HCT116 (cell line): ENCODE results near the gene NAPA. TPM values are rescaled to one million over a fixed set of nuclear protein-coding genes. Genes with fewer than 3 reads are reported as not detected.

Experiments used
- ATAC-seq: fragments of 200-7000 bp; cut with Tn5 transposase; 2 replicates; pipeline ENCODE4 v1.9.1; 2020; ENCODE audit warnings: mild to moderate bottlenecking, moderate library complexity
- BruUV-seq: library from RNA; stranded (reverse); fragments of 400-500 nt; replicated peaks from 2 replicates; lab custom pipeline; 2021; lab: Mats Ljungman, UMichigan
- CTCF ChIA-PET: fragments of 300-600 bp; sonication (Branson Sonifier 250); formaldehyde crosslinking; loops from one replicate; lab custom pipeline; 2021; ENCODE audit warnings: antibody characterized with exemption; lab: Charles Lee
- POLR2A ChIA-PET: fragments of 300-600, 350-600 bp; sonication (Branson Sonifier 250); formaldehyde crosslinking; loops from one replicate; lab custom pipeline; 2021; ENCODE audit warnings: antibody characterized with exemption; lab: Charles Lee
- RAD21 ChIA-PET, 2 experiments: fragments of 300-600 bp; sonication (Branson Sonifier 250); formaldehyde crosslinking; loops; one replicate each; lab custom pipeline; 2023; ENCODE audit warnings: low total read pairs in 2 of 2; ENCODE audit not compliant: uncharacterized antibody in 2 of 2, unreplicated experiment in 2 of 2, low non-redundant PET in 1 of 2; lab: Charles Lee
- DNase-seq: peaks from one replicate; pipeline ENCODE4 v3.0.0-alpha.2; 2010; ENCODE audit warnings: low read depth, low spot score
- H2AFZ ChIP-seq: fragments of 200-600 bp; shearing (Covaris generic), sonication (generic); 2 replicates; pipeline ENCODE4 v1.6.1; 2017; ENCODE audit warnings: low read depth, mixed run types, mixed read lengths, antibody characterized with exemption, low read length; ENCODE audit not compliant: poor library complexity, severe bottlenecking
- H3K27ac ChIP-seq: 2 replicates; pipeline ENCODE4 v1.5.1; 2012; ENCODE audit warnings: low read depth, low read length
- H3K27me3 ChIP-seq: fragments of 200-600 bp; sonication (generic); 2 replicates; pipeline ENCODE4 v1.6.1; 2016; ENCODE audit warnings: mixed run types, low read length, mixed read lengths; ENCODE audit not compliant: insufficient read depth
- H3K36me3 ChIP-seq, 2 experiments: fragments of 200-500 bp in 1 of 2; fragments of 200-600 bp in 1 of 2; sonication (Bioruptor generic) in 1 of 2; sonication (generic) in 1 of 2; 2 replicates each; pipeline versions ENCODE4 v1.5.1 to v1.6.1; 2014 to 2016; ENCODE audit warnings: low read length in 2 of 2, inconsistent platforms in 1 of 2, mixed read lengths in 1 of 2, mixed run types in 1 of 2; ENCODE audit not compliant: insufficient read depth in 2 of 2, control insufficient read depth in 1 of 2
- H3K4me1 ChIP-seq, 2 experiments: fragments of 200-600 bp in 1 of 2; sonication (generic) in 1 of 2; 2 replicates each; pipeline versions ENCODE4 v1.5.1 to v1.6.1; 2012 to 2017; ENCODE audit warnings: low read length in 2 of 2, inconsistent platforms in 1 of 2, mild to moderate bottlenecking in 1 of 2, mixed read lengths in 1 of 2, mixed run types in 1 of 2, moderate library complexity in 1 of 2; ENCODE audit not compliant: insufficient read depth in 2 of 2, control insufficient read depth in 1 of 2
- H3K4me2 ChIP-seq: fragments of 200-600 bp; sonication (generic); 2 replicates; pipeline ENCODE4 v1.6.1; 2017; ENCODE audit warnings: mixed run types, low read length, mixed read lengths
- H3K4me3 ChIP-seq, 2 experiments: fragments of 200-600 bp in 1 of 2; sonication (generic) in 1 of 2; replicated peaks in 1 of 2; 2 replicates each; pipeline ENCODE4 v1.5.1; 2011 to 2016; ENCODE audit warnings: low read length in 2 of 2, control low read depth in 1 of 2, low read depth in 1 of 2, mild to moderate bottlenecking in 1 of 2, mixed read lengths in 1 of 2, mixed run types in 1 of 2
- H3K79me2 ChIP-seq: fragments of 200-600 bp; sonication (generic); 2 replicates; pipeline ENCODE4 v1.6.1; 2017; ENCODE audit warnings: mild to moderate bottlenecking, mixed run types, low read length, moderate library complexity, mixed read lengths; ENCODE audit not compliant: insufficient read depth
- H3K9ac ChIP-seq: fragments of 200-600 bp; sonication (generic); 2 replicates; pipeline ENCODE4 v1.6.1; 2016; ENCODE audit warnings: low read length, mixed read lengths
- H3K9me2 ChIP-seq: fragments of 200-600 bp; sonication (generic), shearing (Covaris generic); 2 replicates; pipeline ENCODE4 v1.6.1; 2017; ENCODE audit warnings: mixed run types, mild to moderate bottlenecking, moderate library complexity; ENCODE audit not compliant: insufficient read depth
- H3K9me3 ChIP-seq, 2 experiments: fragments of 200-500 bp in 1 of 2; fragments of 200-600 bp in 1 of 2; sonication (Bioruptor generic) in 1 of 2; sonication (generic) in 1 of 2; 2 replicates each; pipeline ENCODE4 v1.6.1; 2014 to 2017; ENCODE audit warnings: low read length in 2 of 2, mixed read lengths in 2 of 2, inconsistent platforms in 1 of 2, low read depth in 1 of 2, mild to moderate bottlenecking in 1 of 2, mixed run types in 1 of 2, moderate library complexity in 1 of 2; ENCODE audit not compliant: control insufficient read depth in 1 of 2, insufficient read depth in 1 of 2
- H4K20me1 ChIP-seq: fragments of 200-600 bp; sonication (generic), shearing (Covaris generic); 2 replicates; pipeline ENCODE4 v1.6.1; 2017; ENCODE audit warnings: mixed run types, mild to moderate bottlenecking, moderate library complexity; ENCODE audit not compliant: insufficient read depth
- ATF3 ChIP-seq: IDR thresholded peaks from 2 replicates; pipeline ENCODE4 v1.6.1; 2012
- CBX3 ChIP-seq: IDR thresholded peaks from 2 replicates; pipeline ENCODE4 v1.6.1; 2012; ENCODE audit warnings: low read depth
- EZH2phosphoT487 ChIP-seq: fragments of 200-600 bp; IDR thresholded peaks from 2 replicates; pipeline ENCODE4 v1.6.1; 2018; ENCODE audit warnings: antibody characterized with exemption, borderline replicate concordance
- JUND ChIP-seq: IDR thresholded peaks from 2 replicates; pipeline ENCODE4 v1.6.1; 2012
- MAX ChIP-seq: IDR thresholded peaks from 2 replicates; pipeline ENCODE4 v1.6.1; 2012
- RAD21 ChIP-seq: IDR thresholded peaks from 2 replicates; pipeline ENCODE4 v1.6.1; 2012; ENCODE audit warnings: low read depth, mild to moderate bottlenecking
- SIN3A ChIP-seq: IDR thresholded peaks from 2 replicates; pipeline ENCODE4 v1.6.1; 2012; ENCODE audit warnings: low read depth
- SP1 ChIP-seq: IDR thresholded peaks from 2 replicates; pipeline ENCODE4 v1.6.1; 2012; ENCODE audit warnings: low read depth
- intact Hi-C: fragments of 100-400 bp; cut with micrococcal nuclease; formaldehyde crosslinking; loops from 2 replicates; pipeline ENCODE4 v1.10.0; 2022
- total RNA-seq: library from RNA; stranded (reverse); gene quantifications from one replicate; pipeline ENCODE4 v1.2.1, GENCODE V29; 2021; ENCODE audit not compliant: unreplicated experiment
- TF ChIP-seq, protein P1 (sequence below): IDR thresholded peaks from 2 replicates; pipeline ENCODE4 v1.6.1; 2012; ENCODE audit warnings: low read depth
- TF ChIP-seq, protein P2 (sequence below), 3 experiments: fragments of 200-600 bp in 1 of 3; sonication (generic) in 1 of 3; IDR thresholded peaks in 2 of 3; conservative IDR thresholded peaks in 1 of 3; 2 replicates each; pipeline ENCODE4 v1.5.1; 2012 to 2017; ENCODE audit warnings: low read depth in 2 of 3, low read length in 2 of 3, antibody characterized with exemption in 1 of 3, borderline replicate concordance in 1 of 3, control low read depth in 1 of 3, mild to moderate bottlenecking in 1 of 3, mixed read lengths in 1 of 3, mixed run types in 1 of 3, moderate library complexity in 1 of 3; ENCODE audit not compliant: insufficient read depth in 1 of 3

NAPA gene
- total RNA-seq, 1 experiment from 2014 or later = 58.8 TPM

DNA sequence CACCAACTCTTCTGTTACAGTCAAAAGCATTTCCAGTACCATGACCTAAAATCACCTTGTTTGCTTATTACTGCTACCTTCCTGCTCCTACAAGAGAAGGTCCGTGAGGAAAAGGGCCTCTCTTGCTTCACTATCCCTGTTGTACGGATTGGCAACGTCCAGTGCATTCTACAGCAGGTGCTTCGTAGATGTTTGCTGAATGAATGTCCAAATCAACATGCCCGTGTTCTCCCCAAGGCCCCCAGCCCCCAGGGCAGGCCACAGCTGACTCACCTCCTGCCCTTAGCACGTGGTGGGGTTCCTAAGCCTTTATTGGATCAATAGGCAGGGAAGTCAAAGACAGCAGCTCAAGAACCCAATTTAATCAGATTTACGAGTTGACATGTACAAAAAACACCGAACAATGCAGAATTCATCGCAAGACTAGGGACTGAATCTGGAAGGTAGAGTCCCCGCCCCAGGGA, 5.5 kb upstream of the NAPA start:
- no peaks in the 10 kb centered on the region for H3K79me2 ChIP-seq
- ChIA-PET CTCF (no interaction called here), RAD21 (no interaction called here), POLR2A (no interaction called here)
- no peaks in the 10 kb centered on the region for H3K27me3 ChIP-seq
- intact Hi-C loops = no loop called here
- H4K20me1 ChIP-seq = no peaks in the 10 kb centered on the region
- H3K4me1 ChIP-seq = peaks cover 5 to 9% of the 10 kb centered on the region in 2 experiments; a peak in 3 of 4 replicates
- no peak for TF ChIP-seq SP1
- TF ChIP-seq EZH2phosphoT487 = no peak
- TF ChIP-seq, protein P1, sequence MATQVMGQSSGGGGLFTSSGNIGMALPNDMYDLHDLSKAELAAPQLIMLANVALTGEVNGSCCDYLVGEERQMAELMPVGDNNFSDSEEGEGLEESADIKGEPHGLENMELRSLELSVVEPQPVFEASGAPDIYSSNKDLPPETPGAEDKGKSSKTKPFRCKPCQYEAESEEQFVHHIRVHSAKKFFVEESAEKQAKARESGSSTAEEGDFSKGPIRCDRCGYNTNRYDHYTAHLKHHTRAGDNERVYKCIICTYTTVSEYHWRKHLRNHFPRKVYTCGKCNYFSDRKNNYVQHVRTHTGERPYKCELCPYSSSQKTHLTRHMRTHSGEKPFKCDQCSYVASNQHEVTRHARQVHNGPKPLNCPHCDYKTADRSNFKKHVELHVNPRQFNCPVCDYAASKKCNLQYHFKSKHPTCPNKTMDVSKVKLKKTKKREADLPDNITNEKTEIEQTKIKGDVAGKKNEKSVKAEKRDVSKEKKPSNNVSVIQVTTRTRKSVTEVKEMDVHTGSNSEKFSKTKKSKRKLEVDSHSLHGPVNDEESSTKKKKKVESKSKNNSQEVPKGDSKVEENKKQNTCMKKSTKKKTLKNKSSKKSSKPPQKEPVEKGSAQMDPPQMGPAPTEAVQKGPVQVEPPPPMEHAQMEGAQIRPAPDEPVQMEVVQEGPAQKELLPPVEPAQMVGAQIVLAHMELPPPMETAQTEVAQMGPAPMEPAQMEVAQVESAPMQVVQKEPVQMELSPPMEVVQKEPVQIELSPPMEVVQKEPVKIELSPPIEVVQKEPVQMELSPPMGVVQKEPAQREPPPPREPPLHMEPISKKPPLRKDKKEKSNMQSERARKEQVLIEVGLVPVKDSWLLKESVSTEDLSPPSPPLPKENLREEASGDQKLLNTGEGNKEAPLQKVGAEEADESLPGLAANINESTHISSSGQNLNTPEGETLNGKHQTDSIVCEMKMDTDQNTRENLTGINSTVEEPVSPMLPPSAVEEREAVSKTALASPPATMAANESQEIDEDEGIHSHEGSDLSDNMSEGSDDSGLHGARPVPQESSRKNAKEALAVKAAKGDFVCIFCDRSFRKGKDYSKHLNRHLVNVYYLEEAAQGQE = no peak
- TF ChIP-seq RAD21 = no peak
- TF ChIP-seq, protein P2, sequence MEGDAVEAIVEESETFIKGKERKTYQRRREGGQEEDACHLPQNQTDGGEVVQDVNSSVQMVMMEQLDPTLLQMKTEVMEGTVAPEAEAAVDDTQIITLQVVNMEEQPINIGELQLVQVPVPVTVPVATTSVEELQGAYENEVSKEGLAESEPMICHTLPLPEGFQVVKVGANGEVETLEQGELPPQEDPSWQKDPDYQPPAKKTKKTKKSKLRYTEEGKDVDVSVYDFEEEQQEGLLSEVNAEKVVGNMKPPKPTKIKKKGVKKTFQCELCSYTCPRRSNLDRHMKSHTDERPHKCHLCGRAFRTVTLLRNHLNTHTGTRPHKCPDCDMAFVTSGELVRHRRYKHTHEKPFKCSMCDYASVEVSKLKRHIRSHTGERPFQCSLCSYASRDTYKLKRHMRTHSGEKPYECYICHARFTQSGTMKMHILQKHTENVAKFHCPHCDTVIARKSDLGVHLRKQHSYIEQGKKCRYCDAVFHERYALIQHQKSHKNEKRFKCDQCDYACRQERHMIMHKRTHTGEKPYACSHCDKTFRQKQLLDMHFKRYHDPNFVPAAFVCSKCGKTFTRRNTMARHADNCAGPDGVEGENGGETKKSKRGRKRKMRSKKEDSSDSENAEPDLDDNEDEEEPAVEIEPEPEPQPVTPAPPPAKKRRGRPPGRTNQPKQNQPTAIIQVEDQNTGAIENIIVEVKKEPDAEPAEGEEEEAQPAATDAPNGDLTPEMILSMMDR (IDR thresholded peaks at IDR 0.05 in 2 of 3, conservative IDR thresholded peaks at IDR 0.05 in 1 of 3; ENCODE audit: borderline replicate concordance in 1 of 3, insufficient read depth in 1 of 3, low read depth in 2 of 3, low read length in 2 of 3) = no peak
- TF ChIP-seq JUND = no peak
- TF ChIP-seq MAX = no peak
- TF ChIP-seq SIN3A = no peak
- no peak for TF ChIP-seq CBX3
- no peak for TF ChIP-seq ATF3
- no peak overlapping the region for H3K4me2 ChIP-seq
- H3K9ac ChIP-seq = no peak overlapping the region
- H3K9me2 ChIP-seq = no peaks in the 10 kb centered on the region
- H3K9me3 ChIP-seq = no peaks in the 10 kb centered on the region
- H2AFZ ChIP-seq = no peak overlapping the region
- BruUV-seq = no TSS peak
- H3K27ac ChIP-seq = no peak overlapping the region
- no peak overlapping the region for H3K4me3 ChIP-seq
- ATAC-seq (no peak), DNase-seq (no peak)
- no peaks in the 10 kb centered on the region for H3K36me3 ChIP-seq
